SH-SY5Y (cell line): Measurements from ENCODE around the gene ATP2B2.

Experiments used
- GATA2 ChIP-seq: IDR thresholded peaks from 2 replicates; pipeline ENCODE4 v1.6.1; 2011; ENCODE audit warnings: mild to moderate bottlenecking, low read depth, low read length
- GATA3 ChIP-seq: IDR thresholded peaks from 2 replicates; pipeline ENCODE4 v1.6.1; 2011; ENCODE audit warnings: low read depth, mild to moderate bottlenecking, low read length, moderate library complexity

The ATP2B2 gene

DNA sequence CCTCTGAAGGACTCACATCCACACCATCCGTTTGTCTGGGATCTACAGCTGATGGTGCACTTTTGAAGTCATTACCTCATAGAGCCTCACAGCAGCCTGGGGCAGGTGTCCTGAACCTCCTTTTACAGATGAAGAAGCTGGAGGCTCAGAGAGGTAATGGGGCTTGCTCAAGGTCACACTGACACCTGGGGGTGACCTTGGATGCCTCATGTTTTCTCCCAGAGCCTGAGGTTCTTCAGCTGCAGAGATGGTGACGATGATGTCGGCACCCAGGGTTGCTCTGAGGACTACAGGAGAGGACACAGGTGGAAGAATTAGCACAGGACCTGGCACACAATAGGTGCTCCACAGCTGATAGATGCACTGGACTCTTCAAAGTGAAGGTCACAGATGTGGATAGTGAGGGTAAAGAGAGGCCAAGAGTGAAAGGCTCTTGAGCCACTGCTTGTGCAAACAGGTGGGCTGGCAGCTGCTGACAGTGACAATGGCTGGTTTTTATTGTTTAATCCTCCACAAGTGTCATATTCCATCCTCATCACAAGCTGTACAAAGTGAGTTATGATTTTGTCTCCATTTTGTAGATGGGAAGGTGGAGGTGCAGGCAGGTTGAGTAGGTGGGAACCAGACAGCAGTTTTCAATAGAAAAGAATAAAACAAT lies 17.4 kb upstream of the ATP2B2 start:
- no peak for TF ChIP-seq GATA3
- TF ChIP-seq GATA2, result no peak

DNA sequence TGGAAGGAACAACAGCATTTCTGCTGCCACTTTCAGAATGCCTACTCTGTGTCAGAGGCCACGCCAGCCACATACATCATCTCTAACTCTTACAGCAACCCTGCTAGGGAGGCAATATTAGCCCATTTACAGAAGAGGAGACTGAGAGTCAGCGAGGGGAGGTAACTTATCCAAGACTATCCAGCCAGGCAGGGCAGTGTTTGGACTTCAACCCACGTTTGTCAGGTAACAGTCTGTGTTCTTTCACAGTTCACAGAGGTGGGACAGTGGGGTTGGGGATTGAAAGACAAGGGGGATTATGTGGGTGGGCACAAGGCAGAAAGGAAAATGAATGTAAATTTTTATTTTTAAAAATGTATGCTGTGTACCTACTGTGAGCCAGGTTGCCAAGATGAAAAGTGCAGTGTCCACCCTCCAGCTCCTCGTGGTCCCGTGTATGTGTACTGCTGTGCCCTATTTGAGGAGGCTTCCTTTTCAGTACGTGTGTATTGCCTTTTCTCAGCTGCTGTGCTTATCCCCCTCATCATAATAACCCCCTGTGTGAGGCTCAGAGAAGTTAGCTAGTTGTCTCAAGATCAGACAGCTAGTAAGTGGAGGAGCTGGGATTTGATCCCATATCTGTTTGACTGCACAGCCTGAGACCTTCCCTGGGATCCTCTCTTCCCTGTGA lies 16.5 kb upstream of the ATP2B2 start:
- TF ChIP-seq GATA3 (no peak), GATA2 (no peak)

DNA sequence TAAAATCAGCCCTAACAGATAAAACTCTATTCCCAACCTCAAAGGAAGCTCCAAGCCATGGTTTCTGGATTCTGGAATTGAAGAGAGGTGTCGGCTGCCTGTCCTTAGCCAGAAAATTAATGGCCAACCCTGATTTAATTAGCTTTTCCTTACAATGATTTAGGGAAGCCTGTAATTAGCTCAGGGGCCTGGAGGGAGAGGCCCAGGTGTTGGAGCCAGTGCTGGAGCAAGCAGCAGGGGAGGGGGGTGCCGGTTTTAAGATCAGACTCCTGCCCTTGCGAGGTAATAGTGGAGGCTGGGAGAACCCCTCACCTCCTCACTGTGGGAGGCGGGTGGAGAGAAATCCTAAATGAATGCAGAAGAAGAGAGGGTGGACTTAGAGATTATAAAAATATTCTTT lies 14.7 kb upstream of the ATP2B2 start:
- TF ChIP-seq GATA2 (no peak), GATA3 (no peak)

DNA sequence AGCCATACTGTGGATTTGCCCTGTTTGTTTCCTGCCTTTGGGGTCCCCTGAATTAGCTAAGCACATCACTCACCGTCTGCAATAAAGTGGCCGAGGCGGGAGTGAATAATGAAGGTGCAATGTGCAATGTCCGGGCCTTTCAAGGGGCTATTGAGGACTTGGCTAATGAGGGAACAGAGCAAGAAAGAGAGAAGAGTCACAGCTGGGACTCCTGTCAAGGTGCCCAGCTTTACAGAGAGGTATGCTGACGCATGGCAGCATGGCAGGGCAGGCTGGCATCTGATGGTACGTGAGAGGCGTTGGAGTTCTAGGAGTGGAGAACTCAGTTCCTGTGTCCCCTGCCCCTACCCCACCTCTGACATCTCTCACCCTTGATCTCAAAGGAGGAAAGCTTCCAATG lies 13.8 kb upstream of the ATP2B2 start:
- TF ChIP-seq GATA3 (no peak), GATA2 (no peak)

DNA sequence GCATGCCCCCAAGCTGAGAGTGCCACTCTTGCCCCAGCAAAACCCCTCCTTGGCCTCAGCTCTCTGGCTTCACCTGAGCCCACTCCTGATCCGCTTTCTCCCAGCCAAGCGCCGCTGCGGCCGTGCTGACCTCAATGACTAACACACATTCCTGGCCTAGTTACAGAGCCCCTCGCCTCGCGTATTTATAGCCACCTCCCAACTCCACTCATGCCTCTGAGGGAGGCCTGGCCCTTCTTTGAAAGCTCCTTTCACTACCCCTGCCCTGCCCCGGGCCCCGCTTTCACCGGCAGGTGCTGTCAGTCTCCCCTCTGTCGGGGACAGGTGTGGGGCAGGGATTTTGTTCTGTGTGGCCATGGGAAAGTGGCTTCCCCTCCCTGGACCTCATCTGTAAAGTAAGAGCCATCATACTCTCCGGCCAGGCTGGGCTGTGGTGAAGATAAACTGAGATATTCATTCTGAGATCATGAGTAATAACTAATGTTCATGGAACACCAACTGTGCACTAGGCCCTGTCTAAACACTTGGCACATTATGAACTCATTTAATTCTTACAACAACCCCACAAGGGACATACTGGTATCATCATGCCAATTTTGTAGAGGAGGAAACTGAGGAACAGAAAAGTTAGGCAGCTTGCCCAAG lies 13.2 kb upstream of the ATP2B2 start:
- no peak for TF ChIP-seq GATA2
- no peak for TF ChIP-seq GATA3

DNA sequence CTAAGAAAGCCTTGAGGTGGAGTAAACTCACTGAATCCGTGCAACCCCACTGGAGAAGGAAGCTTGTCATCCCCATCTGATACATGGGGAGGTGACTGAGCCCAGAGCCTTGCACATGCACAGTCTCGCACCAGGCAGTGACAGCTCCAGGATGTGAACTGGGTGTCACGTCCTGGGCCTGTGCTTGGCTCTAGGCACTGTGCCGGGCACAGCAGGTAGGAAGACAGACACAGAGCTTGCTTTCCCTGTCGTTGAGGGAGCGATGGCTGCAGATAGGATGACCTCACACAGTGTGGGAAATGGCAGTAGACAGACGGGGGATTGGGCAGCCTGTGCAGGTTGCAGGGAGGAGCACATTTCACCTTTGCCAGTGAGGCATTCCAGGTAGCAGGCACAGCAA lies 12.2 kb upstream of the ATP2B2 start:
- TF ChIP-seq GATA2 (no peak), GATA3 (no peak)

DNA sequence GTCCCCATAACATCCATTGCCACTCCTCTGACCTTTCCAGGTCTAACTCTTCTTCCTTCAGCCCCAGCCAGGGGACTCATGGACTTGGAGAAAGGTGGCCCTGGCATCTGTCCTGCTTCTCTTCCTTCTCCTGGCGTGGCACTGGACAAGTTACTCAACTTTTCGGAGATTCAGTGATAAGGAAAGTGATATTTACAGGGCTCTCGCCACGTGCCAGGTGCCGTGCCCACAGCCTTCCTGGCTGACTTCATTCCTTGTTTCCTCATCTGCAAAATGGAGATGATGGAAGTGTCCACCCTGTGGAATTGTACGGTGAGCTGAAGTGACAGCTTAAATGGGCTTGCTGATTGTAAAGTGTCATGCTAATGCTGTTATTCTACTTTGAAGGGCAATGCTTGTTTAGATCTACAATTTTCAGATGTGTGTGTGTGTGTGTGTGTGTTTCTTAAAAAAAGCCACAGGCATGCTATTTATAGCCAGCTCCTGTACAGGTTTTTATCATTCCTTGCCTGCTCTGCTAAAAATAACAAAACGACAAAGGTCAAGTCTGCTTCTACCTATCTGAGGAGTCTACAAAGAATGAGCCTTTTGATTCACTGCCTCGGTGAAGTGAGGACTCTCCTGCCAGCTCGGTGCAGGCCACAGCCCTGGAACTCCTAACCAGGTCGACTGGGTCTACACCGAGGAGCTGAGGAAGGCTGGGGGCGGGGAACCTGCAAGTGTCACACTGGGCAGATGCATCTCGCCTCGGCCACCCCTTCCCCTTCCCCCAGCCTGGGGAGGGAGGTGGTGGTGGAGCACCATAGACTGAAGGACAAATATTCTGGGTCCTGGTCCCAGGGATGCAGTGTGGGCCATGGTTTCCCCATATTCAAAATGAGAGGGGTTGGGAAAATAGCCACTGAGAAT lies 11.4 kb upstream of the ATP2B2 start:
- TF ChIP-seq GATA3 (no peak), GATA2 (no peak)

DNA sequence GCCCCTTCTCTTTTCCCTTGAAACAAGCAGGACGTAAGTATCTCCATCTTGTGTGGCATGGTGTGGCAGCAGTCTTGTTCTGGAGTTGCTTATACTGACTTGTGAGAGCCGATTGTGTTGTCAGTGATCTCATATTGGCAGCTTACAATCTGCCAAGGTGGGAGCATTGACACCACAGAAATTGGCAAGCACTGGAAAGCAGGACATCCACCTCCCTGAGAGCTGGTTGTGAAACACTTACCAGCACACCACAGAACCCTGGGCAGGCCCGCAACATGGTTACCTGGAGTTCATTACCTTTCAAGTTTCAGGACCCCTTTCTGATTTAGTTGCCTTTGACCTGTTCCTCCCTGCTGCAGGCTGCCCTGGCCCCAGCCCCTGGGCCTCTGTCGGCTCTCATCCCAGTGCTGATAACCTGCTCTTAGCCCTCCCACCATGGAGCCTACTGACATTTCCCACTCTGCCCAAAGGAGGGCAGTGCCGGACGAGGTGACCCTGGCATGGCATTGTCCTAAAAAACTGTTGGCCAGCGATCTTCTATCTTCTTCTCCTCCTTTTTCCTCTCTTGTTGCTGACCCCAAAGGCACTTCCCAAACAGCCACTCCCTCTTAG lies 10.6 kb upstream of the ATP2B2 start:
- TF ChIP-seq GATA3 (no peak), GATA2 (no peak)

DNA sequence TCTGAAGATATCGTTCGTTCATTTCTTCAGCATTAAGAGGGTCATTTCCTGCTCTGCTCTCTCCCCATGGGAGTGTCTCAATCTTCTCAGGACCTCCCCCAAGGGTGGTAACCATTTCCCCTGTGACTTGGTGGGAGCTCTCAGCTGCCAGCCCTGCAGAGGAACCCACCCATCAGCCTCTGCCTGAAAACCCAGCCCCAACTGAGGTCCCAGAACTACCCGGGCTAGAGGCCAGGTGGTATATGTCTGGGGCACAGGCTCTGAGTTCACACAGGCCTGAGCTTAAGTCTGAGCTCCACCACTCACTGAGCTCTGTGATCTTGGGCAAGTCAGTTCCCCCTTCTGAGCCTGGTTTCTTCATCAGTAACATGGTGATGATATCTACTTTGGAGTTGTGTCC lies 10.0 kb upstream of the ATP2B2 start:
- TF ChIP-seq GATA3 (no peak), GATA2 (no peak)

DNA sequence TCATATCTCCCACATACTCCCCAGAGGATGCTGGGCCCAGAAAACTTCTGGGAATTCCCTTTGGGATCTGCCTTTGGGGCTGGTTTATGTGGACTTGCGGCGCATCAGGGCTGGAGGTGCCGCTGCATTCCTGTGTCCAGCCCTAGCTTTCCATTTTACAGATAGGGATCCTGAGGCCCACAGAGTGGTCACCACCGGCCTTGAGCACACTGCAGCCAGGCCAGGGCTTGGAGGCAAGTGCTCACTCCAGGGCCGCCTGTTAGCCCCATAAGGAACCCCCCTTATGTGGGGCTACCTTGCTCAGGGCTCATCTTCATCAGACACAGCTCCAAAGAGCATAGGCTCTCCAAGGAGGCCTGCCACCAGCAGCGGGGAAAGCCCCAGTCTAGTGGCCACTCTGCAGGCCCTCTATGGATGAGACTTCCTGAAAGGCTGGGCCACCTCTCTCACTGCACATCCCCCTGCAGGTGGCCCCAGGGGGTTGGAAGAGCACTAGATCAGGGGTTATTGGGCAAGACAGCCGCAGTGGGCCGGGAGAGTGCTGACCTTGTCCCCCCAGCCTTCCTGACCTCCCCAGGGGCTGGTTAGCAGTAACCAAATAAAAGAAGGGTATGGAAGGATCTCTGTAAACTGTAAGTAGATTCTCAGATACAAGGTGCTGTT lies 9.2 kb upstream of the ATP2B2 start:
- TF ChIP-seq GATA3 (no peak), GATA2 (no peak)

DNA sequence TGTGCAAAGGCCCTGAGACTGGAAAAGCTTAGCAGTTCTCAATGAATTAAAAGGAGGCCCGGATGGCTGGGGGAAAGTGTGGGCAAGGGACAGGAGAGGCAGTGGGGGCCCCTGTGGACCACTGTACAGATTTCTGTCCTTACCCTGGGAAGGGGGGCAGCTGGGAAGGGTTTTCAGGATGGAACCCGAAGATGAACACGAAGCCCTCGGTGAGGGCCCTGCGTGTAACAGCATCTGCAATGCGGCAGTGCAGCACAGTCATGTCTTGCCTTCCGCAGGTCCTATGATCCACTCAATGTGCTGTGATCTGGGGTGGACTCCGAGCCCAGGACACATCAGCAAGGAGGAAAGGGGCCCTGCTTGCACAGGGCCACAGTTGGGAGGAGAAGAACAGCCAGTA lies 7.9 kb upstream of the ATP2B2 start:
- TF ChIP-seq GATA2 (no peak), GATA3 (no peak)

DNA sequence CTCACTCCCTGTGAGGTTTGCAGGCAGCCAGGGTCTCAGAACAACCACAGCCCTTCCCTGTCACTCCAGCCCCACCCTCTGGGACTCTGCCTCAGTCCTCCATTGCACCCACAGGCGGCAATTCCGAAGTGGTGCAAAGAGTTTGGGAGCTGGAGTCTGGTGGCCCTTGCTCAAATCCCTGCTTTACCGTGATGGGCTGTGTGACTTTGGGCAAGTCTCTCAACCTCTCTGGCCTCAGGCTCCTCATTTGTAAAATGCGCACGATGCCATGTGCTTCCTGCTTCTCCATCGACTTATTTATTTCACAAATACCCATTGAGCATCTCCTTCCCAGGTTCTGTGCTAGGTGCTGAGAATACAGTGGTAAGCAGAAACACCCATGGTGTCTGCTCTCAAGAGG lies 7.3 kb upstream of the ATP2B2 start:
- TF ChIP-seq GATA2 (no peak), GATA3 (no peak)

DNA sequence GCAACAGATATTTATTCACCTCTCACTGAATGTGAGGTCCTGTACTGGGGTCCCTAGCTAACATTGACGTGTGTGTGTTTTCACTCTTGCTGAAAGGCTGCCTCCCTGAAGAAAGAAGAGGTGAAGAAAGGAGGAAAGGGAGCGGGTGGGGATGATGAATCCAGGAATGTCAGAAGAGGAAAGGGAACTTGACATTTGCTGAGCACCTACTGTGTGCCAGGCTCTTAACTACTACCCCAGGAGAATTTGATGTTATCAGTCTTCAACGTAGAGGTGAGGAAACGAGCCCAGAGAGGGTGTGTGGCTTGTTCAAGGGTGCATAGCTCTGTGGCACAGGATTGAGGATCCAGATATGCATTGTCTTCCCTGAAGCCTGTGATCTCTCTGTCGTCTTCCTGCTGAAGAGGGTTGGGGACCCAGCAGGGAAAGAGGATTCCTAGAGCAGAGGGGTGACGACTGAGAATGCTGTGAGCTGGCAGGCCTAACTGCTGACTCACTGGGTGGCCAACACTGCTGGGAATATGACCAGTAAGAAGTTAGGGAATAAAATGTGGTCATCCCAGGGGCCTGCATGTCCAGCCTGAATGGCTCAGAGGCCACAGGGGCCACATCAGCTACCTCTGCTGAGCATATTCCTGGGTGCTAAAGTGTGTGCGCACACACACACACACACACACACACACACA lies 6.6 kb upstream of the ATP2B2 start:
- TF ChIP-seq GATA3, result no peak
- TF ChIP-seq GATA2, result no peak
